BLaER1 treated with 17β-estradiol and CSF1 and Interleukin-3, amounts not matched to agents 10 nM and 100 nM (cell line): ENCODE results near the gene SPIB.

Experiments
- H3K27ac ChIP-seq, 11 experiments: shearing (Covaris generic); formaldehyde crosslinking; 2 replicates each; pipeline ENCODE4 v1.8.1; 2022
- H3K27me3 ChIP-seq, 11 experiments: shearing (Covaris generic); formaldehyde crosslinking; 2 replicates each; pipeline ENCODE4 v1.8.1; 2022
- H3K36me3 ChIP-seq, 11 experiments: shearing (Covaris generic); formaldehyde crosslinking; 2 replicates each; pipeline ENCODE4 v1.8.1; 2022
- H3K4me1 ChIP-seq, 10 experiments: shearing (Covaris generic); formaldehyde crosslinking; 2 replicates each; pipeline ENCODE4 v1.8.1; 2022
- H3K4me2 ChIP-seq, 11 experiments: shearing (Covaris generic); formaldehyde crosslinking; 2 replicates each; pipeline ENCODE4 v1.8.1; 2022
- H3K4me3 ChIP-seq, 10 experiments: shearing (Covaris generic); formaldehyde crosslinking; 2 replicates each; pipeline ENCODE4 v1.8.1; 2022
- H3K9ac ChIP-seq, 11 experiments: shearing (Covaris generic); formaldehyde crosslinking; 2 replicates each; pipeline ENCODE4 v1.8.1; 2022
- H3K9me3 ChIP-seq, 11 experiments: shearing (Covaris generic); formaldehyde crosslinking; replicated peaks in 1 of 11; 2 replicates each; pipeline ENCODE4 v1.8.1; 2022
- H4K20me1 ChIP-seq, 11 experiments: shearing (Covaris generic); formaldehyde crosslinking; 2 replicates each; pipeline ENCODE4 v1.8.1; 2022
- Cebpa-rat ChIP-seq, 11 experiments: shearing (Covaris generic); IDR thresholded peaks; 2 replicates each; pipeline ENCODE4 v1.8.1; 2022

Gene SPIB

DNA sequence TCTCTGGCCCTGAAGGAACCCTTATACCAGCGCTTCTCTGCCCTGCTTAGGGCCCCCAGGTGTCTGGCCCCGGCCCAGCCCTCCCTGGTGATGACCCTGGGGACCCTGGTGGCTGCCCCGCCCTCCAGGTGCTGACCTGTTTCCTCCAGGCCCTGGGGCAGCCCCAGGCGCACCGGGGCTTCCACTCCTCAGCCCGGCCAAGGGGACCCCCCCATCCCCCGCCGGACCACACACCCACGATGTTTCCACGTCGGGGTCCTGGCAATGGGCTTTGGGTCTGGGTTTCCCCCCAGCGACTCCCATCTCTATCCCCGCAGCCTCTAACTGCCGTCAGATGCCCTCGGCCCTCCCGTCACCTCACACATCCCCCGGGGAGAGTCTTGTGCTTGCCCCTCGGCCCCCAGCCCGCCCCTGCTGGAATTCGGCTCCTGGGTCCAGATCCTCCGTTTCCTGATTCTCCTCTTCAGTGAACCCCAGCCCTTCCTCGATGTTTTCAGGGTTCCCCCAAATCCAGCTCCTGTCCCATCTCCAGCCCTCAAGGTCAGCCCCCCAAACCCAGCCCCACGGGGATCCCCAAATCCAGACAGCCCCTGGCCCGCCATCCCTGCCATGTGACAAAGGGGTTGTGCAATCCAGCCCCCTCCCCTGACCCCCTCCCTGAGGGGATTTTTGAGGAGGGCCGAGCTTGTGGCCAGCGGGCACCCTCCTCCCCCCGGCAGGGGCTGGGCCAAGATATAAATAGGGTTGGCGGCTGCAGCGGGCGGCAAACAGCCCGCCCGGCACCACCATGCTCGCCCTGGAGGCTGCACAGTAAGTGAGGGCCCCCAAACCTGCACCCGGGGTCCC, at the start of gene SPIB:
Gene SPIB, plus strand, starts transcription at position 763 of the 846 bp plus-strand sequence. Its CDS starts 25 bp downstream, at position 788.
- peak within 1 kb of the TSS; percentile 40 to 80 (median 68) for H3K4me3 ChIP-seq
- peak within 1 kb of the TSS in 9 of 11 experiments; percentile 23 to 82 (median 69); a peak in 18 of 22 replicates for H3K27ac ChIP-seq
- peaks cover 0 to 4% (median 0%) of the 10 kb centered on the region in 11 experiments; a peak in 1 of 22 replicates for H3K9me3 ChIP-seq
- TF ChIP-seq Cebpa-rat (IDR thresholded peaks at IDR 0.05) = peak in 4 of 11 experiments; percentile 13 to 48 (median 30); a peak in 2 of 22 replicates
- H3K27me3 ChIP-seq = peaks cover 0 to 7% (median 0%) of the 10 kb centered on the region in 11 experiments; a peak in 1 of 22 replicates
- peaks cover 0 to 31% (median 23%) of the 10 kb centered on the region in 11 experiments; a peak in 19 of 22 replicates for H3K36me3 ChIP-seq
- peak within 1 kb of the TSS; percentile 81 to 98 (median 96) for H3K4me2 ChIP-seq
- peaks cover 0 to 20% (median 10%) of the 10 kb centered on the region in 11 experiments; a peak in 9 of 22 replicates for H4K20me1 ChIP-seq
- peaks cover 51 to 91% (median 76%) of the 10 kb centered on the region in 10 experiments for H3K4me1 ChIP-seq
- peak within 1 kb of the TSS; percentile 31 to 86 (median 75); a peak in 21 of 22 replicates for H3K9ac ChIP-seq

DNA sequence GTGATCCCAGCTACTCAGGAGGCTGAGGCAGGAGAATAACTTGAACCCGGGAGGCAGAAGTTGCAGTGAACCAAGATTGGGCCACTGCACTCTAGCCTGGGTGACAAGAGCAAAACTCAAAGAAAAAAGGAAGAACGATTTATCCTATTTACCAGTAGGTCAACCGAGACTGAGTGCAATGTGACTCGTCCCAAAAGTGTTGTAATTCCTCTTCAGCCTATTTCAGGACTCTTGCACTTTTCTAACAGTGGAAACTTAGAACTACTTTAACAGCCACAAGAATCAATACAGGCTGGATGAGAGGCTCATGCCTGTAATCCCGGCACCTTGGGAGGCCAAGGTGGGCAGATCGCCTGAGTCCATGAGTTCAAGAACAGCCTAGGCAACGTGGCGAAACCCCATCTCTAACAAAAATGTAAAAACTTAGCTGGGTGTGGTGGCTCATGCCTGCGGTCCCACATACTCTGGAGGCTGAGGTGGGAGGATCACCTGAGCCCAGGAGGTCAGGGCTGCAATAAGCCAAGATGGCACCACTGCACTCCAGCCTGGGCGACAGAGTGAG, 46.7 kb upstream of the SPIB start:
- peak overlapping the region; percentile 20 to 98 (median 68); a peak in 20 of 22 replicates for H3K27ac ChIP-seq
- H3K9ac ChIP-seq = peak overlapping the region in 8 of 11 experiments; percentile 21 to 65 (median 48); a peak in 11 of 22 replicates
- no peaks in the 10 kb centered on the region for H3K27me3 ChIP-seq
- H3K4me3 ChIP-seq = peak overlapping the region in 2 of 10 experiments; percentile 4 to 26; a peak in 2 of 20 replicates
- TF ChIP-seq Cebpa-rat (IDR thresholded peaks at IDR 0.05) = peak in 5 of 11 experiments; percentile 26 to 65 (median 32); a peak in 5 of 22 replicates
- peaks cover 59 to 87% (median 78%) of the 10 kb centered on the region in 10 experiments for H3K4me1 ChIP-seq
- peaks cover 0 to 2% (median 1%) of the 10 kb centered on the region in 11 experiments; a peak in 9 of 22 replicates for H4K20me1 ChIP-seq
- no peaks in the 10 kb centered on the region for H3K36me3 ChIP-seq
- peak overlapping the region; percentile 7 to 92 (median 75); a peak in 20 of 22 replicates for H3K4me2 ChIP-seq
- H3K9me3 ChIP-seq = no peaks in the 10 kb centered on the region

DNA sequence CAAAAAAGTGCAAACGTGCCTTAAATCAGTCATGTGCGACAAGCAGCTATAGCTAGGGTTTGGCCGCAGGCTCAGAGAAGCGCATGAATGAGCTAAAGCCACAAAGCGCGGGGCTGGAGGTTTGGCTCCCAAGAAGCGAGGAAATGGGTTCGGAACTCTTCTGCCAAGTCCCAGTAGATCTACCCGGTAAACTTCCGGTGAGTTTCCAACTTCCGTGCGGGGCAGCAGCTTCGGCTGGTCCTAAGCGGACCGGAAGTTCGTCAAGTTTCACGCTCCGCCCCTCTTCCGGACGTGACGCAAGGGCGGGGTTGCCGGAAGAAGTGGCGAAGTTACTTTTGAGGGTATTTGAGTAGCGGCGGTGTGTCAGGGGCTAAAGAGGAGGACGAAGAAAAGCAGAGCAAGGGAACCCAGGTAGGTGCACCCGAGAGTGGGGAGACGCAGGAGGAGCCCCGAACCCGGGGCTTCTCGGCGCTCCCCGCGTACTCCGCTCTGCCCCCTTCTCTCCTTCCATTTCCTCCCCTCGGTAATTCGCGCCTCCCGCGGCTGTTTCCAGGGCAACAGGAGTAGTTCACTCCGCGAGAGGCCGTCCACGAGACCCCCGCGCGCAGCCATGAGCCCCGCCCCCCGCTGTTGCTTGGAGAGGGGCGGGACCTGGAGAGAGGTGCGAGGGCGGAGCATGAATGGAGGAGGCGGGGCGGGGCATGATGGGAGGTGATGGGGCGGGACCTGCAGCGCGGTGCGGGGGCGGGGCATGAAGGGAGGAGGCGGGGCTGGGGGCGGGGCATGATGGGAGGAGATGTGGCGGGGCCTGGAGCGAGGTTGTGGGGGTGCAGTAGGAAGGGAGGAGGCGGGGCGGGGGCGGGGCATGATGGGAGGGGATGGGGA, 42.3 kb upstream of the SPIB start, which contains the start of gene NR1H2:
Gene NR1H2, plus strand, starts transcription at position 292 of the 885 bp plus-strand sequence. CDS start 1,149 bp downstream, outside the sequence.
- Histone ChIP-seq H3K27me3 (no peaks in the 10 kb centered on the region), H3K4me2 (peak within 1 kb of the TSS; percentile 56 to 92 (median 83)), H3K27ac (peak within 1 kb of the TSS; percentile 93 to 100 (median 98)), H4K20me1 (peaks cover 17 to 45% (median 44%) of the 10 kb centered on the region in 11 experiments), H3K36me3 (peaks cover 41 to 43% (median 42%) of the 10 kb centered on the region in 11 experiments), H3K9ac (peak within 1 kb of the TSS; percentile 90 to 100 (median 96)), H3K4me3 (peak within 1 kb of the TSS; percentile 73 to 98 (median 88)), H3K9me3 (no peaks in the 10 kb centered on the region), H3K4me1 (peaks cover 33 to 56% (median 51%) of the 10 kb centered on the region in 10 experiments)
- no peak for TF ChIP-seq Cebpa-rat (IDR thresholded peaks at IDR 0.05)

DNA sequence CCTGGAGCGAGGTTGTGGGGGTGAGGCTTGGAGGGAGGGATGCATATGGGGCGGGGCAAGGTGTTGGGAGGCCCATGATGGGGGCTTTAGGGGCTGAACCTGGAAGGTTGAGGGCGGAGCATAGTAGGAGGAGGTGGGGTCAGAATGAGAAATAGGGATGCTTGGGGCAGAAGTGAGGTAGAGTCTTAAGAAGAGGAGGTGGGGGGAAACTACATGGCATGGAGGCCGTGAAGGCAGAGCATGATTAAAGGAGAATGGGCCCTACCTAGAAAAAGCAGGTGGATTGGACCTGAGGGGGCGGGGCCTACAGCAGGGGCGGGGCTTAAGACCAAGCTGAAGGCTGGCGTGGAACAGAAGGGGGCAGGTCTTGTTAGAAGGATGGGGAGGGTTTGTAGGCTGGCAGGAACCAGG, 41.7 kb upstream of the SPIB start:
- peaks cover 33 to 50% (median 45%) of the 10 kb centered on the region in 10 experiments for H3K4me1 ChIP-seq
- H3K9ac ChIP-seq = no peak overlapping the region
- H4K20me1 ChIP-seq = peaks cover 17 to 52% (median 44%) of the 10 kb centered on the region in 11 experiments
- peaks cover 47 to 49% (median 48%) of the 10 kb centered on the region in 11 experiments for H3K36me3 ChIP-seq
- no peaks in the 10 kb centered on the region for H3K27me3 ChIP-seq
- TF ChIP-seq Cebpa-rat (IDR thresholded peaks at IDR 0.05) = no peak
- no peak overlapping the region for H3K27ac ChIP-seq
- H3K4me3 ChIP-seq = peak overlapping the region in 2 of 10 experiments; percentile 36 to 44; a peak in 3 of 20 replicates
- H3K4me2 ChIP-seq = peak overlapping the region in 4 of 11 experiments; percentile 19 to 37 (median 20); a peak in 5 of 22 replicates
- H3K9me3 ChIP-seq = no peaks in the 10 kb centered on the region

DNA sequence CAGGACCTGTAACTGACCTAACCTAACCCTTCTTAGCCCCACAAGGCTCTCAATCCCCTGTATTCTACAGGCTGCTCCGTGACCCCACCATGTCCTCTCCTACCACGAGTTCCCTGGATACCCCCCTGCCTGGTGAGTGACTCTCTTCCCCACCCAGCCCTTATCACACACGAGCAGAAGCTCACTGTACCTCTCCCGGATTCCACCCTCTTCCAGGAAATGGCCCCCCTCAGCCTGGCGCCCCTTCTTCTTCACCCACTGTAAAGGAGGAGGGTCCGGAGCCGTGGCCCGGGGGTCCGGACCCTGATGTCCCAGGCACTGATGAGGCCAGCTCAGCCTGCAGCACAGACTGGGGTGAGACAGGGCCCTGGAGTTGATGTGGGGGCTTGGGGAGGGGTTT, 41.2 kb upstream of the SPIB start:
- Histone ChIP-seq H3K4me3 (no peak overlapping the region), H3K9ac (peak overlapping the region in 1 of 11 experiments; percentile 18; a peak in 2 of 22 replicates), H3K27me3 (no peaks in the 10 kb centered on the region), H3K4me2 (peak overlapping the region in 4 of 11 experiments; percentile 19 to 37 (median 20); a peak in 7 of 22 replicates), H3K9me3 (no peaks in the 10 kb centered on the region), H3K27ac (no peak overlapping the region), H3K36me3 (peaks cover 52 to 54% (median 53%) of the 10 kb centered on the region in 11 experiments), H4K20me1 (peaks cover 17 to 56% (median 44%) of the 10 kb centered on the region in 11 experiments), H3K4me1 (peaks cover 31 to 45% (median 41%) of the 10 kb centered on the region in 10 experiments)
- no peak for TF ChIP-seq Cebpa-rat (IDR thresholded peaks at IDR 0.05)

DNA sequence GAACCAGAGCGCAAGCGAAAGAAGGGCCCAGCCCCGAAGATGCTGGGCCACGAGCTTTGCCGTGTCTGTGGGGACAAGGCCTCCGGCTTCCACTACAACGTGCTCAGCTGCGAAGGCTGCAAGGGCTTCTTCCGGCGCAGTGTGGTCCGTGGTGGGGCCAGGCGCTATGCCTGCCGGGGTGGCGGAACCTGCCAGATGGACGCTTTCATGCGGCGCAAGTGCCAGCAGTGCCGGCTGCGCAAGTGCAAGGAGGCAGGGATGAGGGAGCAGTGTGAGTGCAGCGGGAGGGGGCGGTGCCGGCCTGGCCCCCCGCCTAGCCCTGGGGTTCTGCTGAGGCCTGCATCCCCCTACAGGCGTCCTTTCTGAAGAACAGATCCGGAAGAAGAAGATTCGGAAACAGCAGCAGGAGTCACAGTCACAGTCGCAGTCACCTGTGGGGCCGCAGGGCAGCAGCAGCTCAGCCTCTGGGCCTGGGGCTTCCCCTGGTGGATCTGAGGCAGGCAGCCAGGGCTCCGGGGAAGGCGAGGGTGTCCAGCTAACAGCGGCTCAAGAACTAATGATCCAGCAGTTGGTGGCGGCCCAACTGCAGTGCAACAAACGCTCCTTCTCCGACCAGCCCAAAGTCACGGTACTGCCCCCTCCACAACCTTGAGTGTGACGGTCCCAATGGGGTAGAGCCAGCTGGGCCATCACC, 40.4 kb upstream of the SPIB start:
- H3K36me3 ChIP-seq = peaks cover 55 to 61% (median 59%) of the 10 kb centered on the region in 11 experiments
- no peak for TF ChIP-seq Cebpa-rat (IDR thresholded peaks at IDR 0.05)
- no peaks in the 10 kb centered on the region for H3K27me3 ChIP-seq
- H3K4me2 ChIP-seq = no peak overlapping the region
- peak overlapping the region in 3 of 11 experiments; percentile 10 to 32 (median 26); a peak in 5 of 22 replicates for H3K9ac ChIP-seq
- H3K4me1 ChIP-seq = peaks cover 23 to 39% (median 33%) of the 10 kb centered on the region in 10 experiments
- no peak overlapping the region for H3K4me3 ChIP-seq
- H4K20me1 ChIP-seq = peaks cover 17 to 64% (median 44%) of the 10 kb centered on the region in 11 experiments
- H3K27ac ChIP-seq = no peak overlapping the region; a peak in 1 of 22 replicates
- H3K9me3 ChIP-seq = no peaks in the 10 kb centered on the region

DNA sequence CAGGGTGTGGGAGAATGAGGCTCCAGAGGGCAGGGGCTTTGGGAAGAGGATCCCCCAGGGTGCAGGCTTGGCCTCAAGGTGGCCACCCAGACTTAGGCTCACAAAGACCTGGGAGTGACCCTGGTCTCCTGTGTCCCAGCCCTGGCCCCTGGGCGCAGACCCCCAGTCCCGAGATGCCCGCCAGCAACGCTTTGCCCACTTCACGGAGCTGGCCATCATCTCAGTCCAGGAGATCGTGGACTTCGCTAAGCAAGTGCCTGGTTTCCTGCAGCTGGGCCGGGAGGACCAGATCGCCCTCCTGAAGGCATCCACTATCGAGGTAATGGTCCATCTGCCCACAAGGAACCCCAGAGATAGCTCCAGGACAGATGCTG, 39.9 kb upstream of the SPIB start:
- H3K4me2 ChIP-seq = no peak overlapping the region
- no peak for TF ChIP-seq Cebpa-rat (IDR thresholded peaks at IDR 0.05)
- peaks cover 17 to 68% (median 44%) of the 10 kb centered on the region in 11 experiments for H4K20me1 ChIP-seq
- no peak overlapping the region; a peak in 1 of 22 replicates for H3K27ac ChIP-seq
- H3K9me3 ChIP-seq = no peaks in the 10 kb centered on the region
- H3K4me1 ChIP-seq = peaks cover 22 to 39% (median 32%) of the 10 kb centered on the region in 10 experiments
- H3K27me3 ChIP-seq = no peaks in the 10 kb centered on the region
- H3K9ac ChIP-seq = peak overlapping the region in 6 of 11 experiments; percentile 5 to 32 (median 14); a peak in 6 of 22 replicates
- H3K4me3 ChIP-seq = no peak overlapping the region
- peaks cover 55 to 61% (median 59%) of the 10 kb centered on the region in 11 experiments for H3K36me3 ChIP-seq
